ENCODE measurements around the gene ZNF496.

ZNF496 gene

GRCh38 chr1:247330548-247331171 lies 1.0 kb downstream of the ZNF496 start:
- peak overlapping the region; percentile 26 to 89 (median 83) for H3K9ac ChIP-seq (ENCODE audit: low read length in 5 of 5)
- peak overlapping the region; percentile 54 for H3K27ac ChIP-seq (ENCODE audit: low read depth, low read length)
- H3K4me1 ChIP-seq (ENCODE audit: control insufficient read depth in 5 of 5, insufficient read depth in 5 of 5, low read length in 5 of 5) = peaks cover 5 to 34% (median 25%) of the 10 kb centered on the region in 5 donors
- peak overlapping the region; percentile 40 to 88 (median 78) for H3K4me3 ChIP-seq (ENCODE audit: low read depth in 1 of 5, low read length in 5 of 5)
- no peaks in the 10 kb centered on the region for H3K9me3 ChIP-seq (ENCODE audit: control insufficient read depth in 5 of 5, low read length in 5 of 5)
- no peaks in the 10 kb centered on the region for H3K27me3 ChIP-seq (ENCODE audit: control insufficient read depth in 5 of 5, insufficient read depth in 4 of 5, low read length in 5 of 5)
- peaks cover 0 to 26% (median 21%) of the 10 kb centered on the region in 5 donors for H3K36me3 ChIP-seq (ENCODE audit: control insufficient read depth in 5 of 5, insufficient read depth in 5 of 5, low read length in 5 of 5)

GRCh38 chr1:247329097-247329617 lies 2.5 kb downstream of the ZNF496 start:
- Histone ChIP-seq H3K4me1 (ENCODE audit: control insufficient read depth in 5 of 5, insufficient read depth in 5 of 5, low read length in 5 of 5) (peaks cover 5 to 28% (median 22%) of the 10 kb centered on the region in 5 donors), H3K36me3 (ENCODE audit: control insufficient read depth in 5 of 5, insufficient read depth in 5 of 5, low read length in 5 of 5) (peaks cover 1 to 32% (median 21%) of the 10 kb centered on the region in 5 donors)

DNA sequence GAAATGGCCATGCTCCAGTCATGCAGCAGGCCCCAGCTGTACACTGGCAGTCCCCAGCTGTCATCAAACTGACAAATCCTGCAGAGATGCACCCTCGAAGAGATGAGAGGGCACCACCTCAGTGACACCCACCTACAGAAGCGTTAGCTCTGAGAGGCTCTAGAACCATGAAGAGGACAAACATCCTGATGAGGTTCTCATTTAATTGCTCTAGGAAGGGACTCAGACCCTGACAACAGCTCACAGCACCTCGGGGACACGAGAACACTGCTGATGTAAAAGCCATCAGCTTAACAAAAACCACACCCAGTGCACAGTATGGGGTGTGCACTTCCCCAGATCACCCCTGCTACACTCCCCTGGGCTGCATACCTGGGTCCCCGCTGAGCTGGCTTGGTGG lies 3.4 kb downstream of the ZNF496 start:
- H3K27me3 ChIP-seq (ENCODE audit: control insufficient read depth in 5 of 5, insufficient read depth in 4 of 5, low read length in 5 of 5) = no peaks in the 10 kb centered on the region
- H3K9ac ChIP-seq (ENCODE audit: low read length in 5 of 5) = no peak overlapping the region
- peaks cover 3 to 33% (median 21%) of the 10 kb centered on the region in 5 donors for H3K36me3 ChIP-seq (ENCODE audit: control insufficient read depth in 5 of 5, insufficient read depth in 5 of 5, low read length in 5 of 5)
- H3K4me3 ChIP-seq (ENCODE audit: low read depth in 1 of 5, low read length in 5 of 5) = no peak overlapping the region
- H3K4me1 ChIP-seq (ENCODE audit: control insufficient read depth in 5 of 5, insufficient read depth in 5 of 5, low read length in 5 of 5) = peaks cover 5 to 27% (median 22%) of the 10 kb centered on the region in 5 donors
- no peak overlapping the region for H3K27ac ChIP-seq (ENCODE audit: low read depth, low read length)
- H3K9me3 ChIP-seq (ENCODE audit: control insufficient read depth in 5 of 5, low read length in 5 of 5) = no peaks in the 10 kb centered on the region

More at GRCh38 chr1:247329097-247329617, 2.5 kb downstream of the ZNF496 start:
- Histone ChIP-seq H3K9ac (ENCODE audit: low read length in 5 of 5) (no peak overlapping the region), H3K4me3 (ENCODE audit: low read depth in 1 of 5, low read length in 5 of 5) (no peak overlapping the region), H3K9me3 (ENCODE audit: control insufficient read depth in 5 of 5, low read length in 5 of 5) (no peaks in the 10 kb centered on the region), H3K27me3 (ENCODE audit: control insufficient read depth in 5 of 5, insufficient read depth in 4 of 5, low read length in 5 of 5) (no peaks in the 10 kb centered on the region), H3K27ac (ENCODE audit: low read depth, low read length) (no peak overlapping the region)

GRCh38 chr1:247326411-247327130 lies 5.1 kb downstream of the ZNF496 start:
- peaks cover 5 to 15% (median 11%) of the 10 kb centered on the region in 5 donors for H3K4me1 ChIP-seq (ENCODE audit: control insufficient read depth in 5 of 5, insufficient read depth in 5 of 5, low read length in 5 of 5)
- peaks cover 3 to 49% (median 37%) of the 10 kb centered on the region in 5 donors for H3K36me3 ChIP-seq (ENCODE audit: control insufficient read depth in 5 of 5, insufficient read depth in 5 of 5, low read length in 5 of 5)
- H3K27ac ChIP-seq (ENCODE audit: low read depth, low read length) = no peak overlapping the region
- H3K4me3 ChIP-seq (ENCODE audit: low read depth in 1 of 5, low read length in 5 of 5) = no peak overlapping the region
- no peak overlapping the region for H3K9ac ChIP-seq (ENCODE audit: low read length in 5 of 5)
- H3K27me3 ChIP-seq (ENCODE audit: control insufficient read depth in 5 of 5, insufficient read depth in 4 of 5, low read length in 5 of 5) = no peaks in the 10 kb centered on the region
- H3K9me3 ChIP-seq (ENCODE audit: control insufficient read depth in 5 of 5, low read length in 5 of 5) = no peaks in the 10 kb centered on the region

- peaks cover 0 to under 1% (median 0%) of the 10 kb centered on the region in 5 donors for H3K4me1 ChIP-seq (ENCODE audit: control insufficient read depth in 5 of 5, insufficient read depth in 5 of 5, low read length in 5 of 5)
- no peak overlapping the region for H3K27ac ChIP-seq (ENCODE audit: low read depth, low read length)
- H3K27me3 ChIP-seq (ENCODE audit: control insufficient read depth in 5 of 5, insufficient read depth in 4 of 5, low read length in 5 of 5) = no peaks in the 10 kb centered on the region
- H3K9ac ChIP-seq (ENCODE audit: low read length in 5 of 5) = no peak overlapping the region
- no peak overlapping the region for H3K4me3 ChIP-seq (ENCODE audit: low read depth in 1 of 5, low read length in 5 of 5)
- peaks cover 10 to 64% (median 49%) of the 10 kb centered on the region in 5 donors for H3K36me3 ChIP-seq (ENCODE audit: control insufficient read depth in 5 of 5, insufficient read depth in 5 of 5, low read length in 5 of 5)
- H3K9me3 ChIP-seq (ENCODE audit: control insufficient read depth in 5 of 5, low read length in 5 of 5) = no peaks in the 10 kb centered on the region
Measured at GRCh38 chr1:247324923-247325322, 6.7 kb downstream of the ZNF496 start.

DNA sequence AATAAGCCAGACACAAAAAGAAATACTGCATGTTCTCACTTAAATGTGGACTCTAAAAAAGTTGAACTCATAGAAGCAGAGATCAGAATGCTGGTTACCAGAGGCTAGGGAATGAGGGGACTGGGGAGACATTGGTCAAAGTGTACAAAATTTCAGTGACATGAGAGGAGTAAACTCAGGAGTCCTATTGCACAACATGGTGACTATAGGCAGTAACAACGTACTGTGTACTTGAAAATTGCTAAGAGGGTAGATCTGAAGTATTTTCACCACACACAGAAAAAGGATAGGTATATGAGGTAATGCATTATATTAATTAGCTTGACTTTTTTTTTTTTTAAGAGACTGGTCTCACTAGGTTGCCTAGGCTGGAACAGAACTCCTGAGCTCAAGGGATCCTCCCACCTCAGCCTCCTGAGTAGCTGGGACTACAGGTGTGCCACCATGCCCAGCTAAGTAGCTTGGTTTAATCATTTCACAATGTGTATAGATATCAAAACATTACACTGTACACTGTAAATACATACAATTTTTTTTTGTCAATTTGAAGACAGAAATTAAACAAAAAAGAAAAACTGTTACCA lies 7.4 kb downstream of the ZNF496 start:
- no peaks in the 10 kb centered on the region for H3K27me3 ChIP-seq (ENCODE audit: control insufficient read depth in 5 of 5, insufficient read depth in 4 of 5, low read length in 5 of 5)
- H3K9me3 ChIP-seq (ENCODE audit: control insufficient read depth in 5 of 5, low read length in 5 of 5) = no peaks in the 10 kb centered on the region
- H3K4me3 ChIP-seq (ENCODE audit: low read depth in 1 of 5, low read length in 5 of 5) = no peak overlapping the region
- H3K27ac ChIP-seq (ENCODE audit: low read depth, low read length) = no peak overlapping the region
- no peak overlapping the region for H3K9ac ChIP-seq (ENCODE audit: low read length in 5 of 5)
- H3K4me1 ChIP-seq (ENCODE audit: control insufficient read depth in 5 of 5, insufficient read depth in 5 of 5, low read length in 5 of 5) = no peaks in the 10 kb centered on the region
- peaks cover 10 to 64% (median 50%) of the 10 kb centered on the region in 5 donors for H3K36me3 ChIP-seq (ENCODE audit: control insufficient read depth in 5 of 5, insufficient read depth in 5 of 5, low read length in 5 of 5)

GRCh38 chr1:247322849-247323586 lies 8.6 kb downstream of the ZNF496 start:
- peaks cover 10 to 53% (median 38%) of the 10 kb centered on the region in 5 donors for H3K36me3 ChIP-seq (ENCODE audit: control insufficient read depth in 5 of 5, insufficient read depth in 5 of 5, low read length in 5 of 5)
- H3K4me1 ChIP-seq (ENCODE audit: control insufficient read depth in 5 of 5, insufficient read depth in 5 of 5, low read length in 5 of 5) = no peaks in the 10 kb centered on the region
- no peak overlapping the region for H3K4me3 ChIP-seq (ENCODE audit: low read depth in 1 of 5, low read length in 5 of 5)
- H3K27ac ChIP-seq (ENCODE audit: low read depth, low read length) = no peak overlapping the region
- no peak overlapping the region for H3K9ac ChIP-seq (ENCODE audit: low read length in 5 of 5)
- no peaks in the 10 kb centered on the region for H3K27me3 ChIP-seq (ENCODE audit: control insufficient read depth in 5 of 5, insufficient read depth in 4 of 5, low read length in 5 of 5)
- no peaks in the 10 kb centered on the region for H3K9me3 ChIP-seq (ENCODE audit: control insufficient read depth in 5 of 5, low read length in 5 of 5)

DNA sequence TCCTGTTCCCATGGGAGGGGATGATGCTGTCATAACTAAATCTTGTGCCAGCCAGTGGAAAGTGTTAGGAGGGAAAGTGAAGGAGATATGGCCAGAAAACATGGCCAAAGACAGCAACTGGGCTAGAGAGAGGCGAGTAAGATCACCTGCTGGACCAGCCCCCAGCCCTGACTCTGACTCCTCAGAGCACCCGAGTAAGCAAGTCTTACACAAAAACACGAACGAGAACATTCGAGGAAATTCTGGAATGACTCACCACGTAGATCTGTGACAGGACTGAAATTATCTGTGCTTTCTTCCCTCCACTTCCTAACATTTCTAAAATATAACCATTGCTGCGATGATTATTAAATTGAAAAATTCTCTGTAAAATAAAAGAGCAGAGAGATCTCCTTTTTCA lies 9.2 kb downstream of the ZNF496 start:
- no peak overlapping the region for H3K4me3 ChIP-seq (ENCODE audit: low read depth in 1 of 5, low read length in 5 of 5)
- H3K36me3 ChIP-seq (ENCODE audit: control insufficient read depth in 5 of 5, insufficient read depth in 5 of 5, low read length in 5 of 5) = peaks cover 10 to 58% (median 37%) of the 10 kb centered on the region in 5 donors
- no peak overlapping the region for H3K27ac ChIP-seq (ENCODE audit: low read depth, low read length)
- no peaks in the 10 kb centered on the region for H3K27me3 ChIP-seq (ENCODE audit: control insufficient read depth in 5 of 5, insufficient read depth in 4 of 5, low read length in 5 of 5)
- H3K9ac ChIP-seq (ENCODE audit: low read length in 5 of 5) = no peak overlapping the region
- H3K4me1 ChIP-seq (ENCODE audit: control insufficient read depth in 5 of 5, insufficient read depth in 5 of 5, low read length in 5 of 5) = no peaks in the 10 kb centered on the region
- no peaks in the 10 kb centered on the region for H3K9me3 ChIP-seq (ENCODE audit: control insufficient read depth in 5 of 5, low read length in 5 of 5)

GRCh38 chr1:247317702-247318101 lies 14.0 kb downstream of the ZNF496 start:
- H3K27me3 ChIP-seq (ENCODE audit: control insufficient read depth in 5 of 5, insufficient read depth in 4 of 5, low read length in 5 of 5) = no peaks in the 10 kb centered on the region
- H3K4me1 ChIP-seq (ENCODE audit: control insufficient read depth in 5 of 5, insufficient read depth in 5 of 5, low read length in 5 of 5) = no peaks in the 10 kb centered on the region
- H3K36me3 ChIP-seq (ENCODE audit: control insufficient read depth in 5 of 5, insufficient read depth in 5 of 5, low read length in 5 of 5) = peaks cover 7 to 56% (median 36%) of the 10 kb centered on the region in 5 donors
- H3K9me3 ChIP-seq (ENCODE audit: control insufficient read depth in 5 of 5, low read length in 5 of 5) = no peaks in the 10 kb centered on the region
- no peak overlapping the region for H3K27ac ChIP-seq (ENCODE audit: low read depth, low read length)
- H3K9ac ChIP-seq (ENCODE audit: low read length in 5 of 5) = no peak overlapping the region
- no peak overlapping the region for H3K4me3 ChIP-seq (ENCODE audit: low read depth in 1 of 5, low read length in 5 of 5)

Measured in subcutaneous abdominal adipose tissue (tissue), 5 donors.